ENCODE data around the gene TXNDC11. TPM values are rescaled to one million over a fixed set of nuclear protein-coding genes. Genes with fewer than 3 reads are reported as not detected.

The TXNDC11 gene
- total and polyA plus RNA-seq, 2 donors (not counting 3 experiments of a cell fraction or from before 2014, with no cell fraction given): 42.5 to 66.0 TPM

- H2AFZ ChIP-seq (ENCODE audit: low read depth, low read length): no peak overlapping the region
- no peak overlapping the region for H3K9ac ChIP-seq (replicated peaks; ENCODE audit: extremely low read depth, insufficient read depth, low read length)
- intact Hi-C loops (cut with micrococcal nuclease) (loop anchor here (2.0 kb wide), 1 partner anchor 72 kb away; the partner anchor contains the start of gene TXNDC11), dilution Hi-C loops (cut with MboI; ENCODE audit: extremely low pct_ligation_motif_present, low sequenced_read_pairs) (no loop called here)
- FAIRE-seq: no peak
- peaks cover 0 to 6% of the 10 kb centered on the region in 2 experiments for H3K36me3 ChIP-seq (ENCODE audit: control insufficient read depth in 2 of 2, extremely low read depth in 1 of 2, insufficient read depth in 2 of 2, low read length in 2 of 2)
- H3K4me2 ChIP-seq (ENCODE audit: insufficient read depth, low read length): no peak overlapping the region
- H4K20me1 ChIP-seq (replicated peaks; ENCODE audit: control insufficient read depth, extremely low read depth, insufficient read depth, low read length): no peaks in the 10 kb centered on the region
- H3K79me2 ChIP-seq (ENCODE audit: control insufficient read depth, insufficient read depth, low read length): no peaks in the 10 kb centered on the region
- no peak overlapping the region for H3K27ac ChIP-seq (ENCODE audit: insufficient read depth, low read depth, low read length)
- TF ChIP-seq GATA2 (IDR thresholded peaks at IDR 0.05; ENCODE audit: insufficient read depth, insufficient read length, low read depth, low read length): no peak
- no peak for TF ChIP-seq CTCF (IDR thresholded peaks at IDR 0.05; ENCODE audit: extremely low read depth in 1 of 2, insufficient read depth in 1 of 2, low read depth in 1 of 2, low read length in 2 of 2)
- TF ChIP-seq MYC (IDR thresholded peaks at IDR 0.05; ENCODE audit: low read depth, low read length): no peak
- no peak for TF ChIP-seq JUN (IDR thresholded peaks at IDR 0.05; ENCODE audit: borderline replicate concordance, insufficient read depth, insufficient read length, low read depth)
- no peak for TF ChIP-seq FOS (IDR thresholded peaks at IDR 0.05; ENCODE audit: borderline replicate concordance, insufficient read depth, low read length)
- TF ChIP-seq POLR2AphosphoS5 (IDR thresholded peaks at IDR 0.05; ENCODE audit: insufficient read depth, low read depth, low read length): no peak
- no peak for TF ChIP-seq EZH2 (IDR thresholded peaks at IDR 0.05; ENCODE audit: borderline replicate concordance, low read depth, low read length, severe bottlenecking)
- no peak for TF ChIP-seq POLR2A (IDR thresholded peaks at IDR 0.05; ENCODE audit: low read depth, low read length)
- no peak for TF ChIP-seq MAX (IDR thresholded peaks at IDR 0.05; ENCODE audit: insufficient read depth, insufficient read length)
- peaks cover 21% of the 10 kb centered on the region for H3K4me1 ChIP-seq (ENCODE audit: control insufficient read depth, extremely low read depth, insufficient read depth, low read length)
- no TSS peak for BruUV-seq (replicated peaks)
- no peaks in the 10 kb centered on the region for H3K9me1 ChIP-seq (replicated peaks; ENCODE audit: control insufficient read depth, extremely low read depth, insufficient read depth, low read length)
- DNase-seq (ENCODE audit: low read depth, low spot score): no peak
- ChIA-PET CTCF (no interaction called here), POLR2A (no interaction called here)
- H3K9me3 ChIP-seq (replicated peaks; ENCODE audit: control insufficient read depth, insufficient read depth, low read length): no peaks in the 10 kb centered on the region
- no peaks in the 10 kb centered on the region for H3K27me3 ChIP-seq (ENCODE audit: control insufficient read depth in 2 of 2, insufficient read depth in 2 of 2, low read length in 2 of 2)
- H3K4me3 ChIP-seq (replicated peaks in 1 of 3; ENCODE audit: insufficient read depth in 1 of 3, low read depth in 1 of 3, low read length in 3 of 3): no peak overlapping the region
Measured at GRCh38 chr16:11671271-11671670, 71.4 kb downstream of the TXNDC11 start.

Measured in endothelial cell of umbilical vein (primary cell).